Tibial nerve (tissue), 4 donors: ENCODE results near the gene ABI3BP. TPM values are rescaled to one million over a fixed set of nuclear protein-coding genes. Genes with fewer than 3 reads are reported as not detected.

ENCODE experiments used
- DNase-seq, 2 donors: peaks; one replicate each; pipeline ENCODE4 v3.0.0-alpha.2; 2019; ENCODE audit warnings: low spot score in 2 of 2
- H3K27ac ChIP-seq, 4 donors: fragments of 200-600 bp; sonication (generic) in 3 of 4; one replicate each; pipeline ENCODE4 v1.5.1; 2017 to 2019; ENCODE audit warnings: mild to moderate bottlenecking in 1 of 4
- H3K27me3 ChIP-seq, 2 donors: fragments of 200-600 bp; sonication (generic) in 1 of 2; one replicate each; pipeline versions ENCODE4 v1.5.1 to v1.6.0; 2017 to 2019
- H3K36me3 ChIP-seq, 3 donors: fragments of 200-600 bp; sonication (generic); one replicate each; pipeline ENCODE4 v1.5.1; 2018 to 2019
- H3K4me1 ChIP-seq, 4 donors: fragments of 200-600 bp; sonication (generic) in 3 of 4; one replicate each; pipeline ENCODE4 v1.5.1; 2017 to 2019
- H3K4me3 ChIP-seq, 4 donors: fragments of 200-600 bp; sonication (generic) in 3 of 4; one replicate each; pipeline ENCODE4 v1.5.1; 2017 to 2019; ENCODE audit warnings: mild to moderate bottlenecking in 1 of 4, moderate library complexity in 1 of 4
- H3K9me3 ChIP-seq, 4 donors: fragments of 200-600 bp; sonication (generic) in 3 of 4; one replicate each; pipeline ENCODE4 v1.5.1; 2017 to 2019
- CTCF ChIP-seq, 5 experiments: fragments of 200-600 bp in 3 of 5; fragments of 450-650 bp in 2 of 5; sonication (generic) in 3 of 5; IDR thresholded peaks; one replicate each; pipeline ENCODE4 v1.5.1; 2016 to 2019; ENCODE audit warnings: antibody characterized with exemption in 5 of 5, mild to moderate bottlenecking in 3 of 5, moderate library complexity in 2 of 5
- WGBS, 2 donors: methylation state at CpG; one replicate each; pipeline ENCODE4 v1.1.5; 2018; 5-methylcytosine and 5-hydroxymethylcytosine counted together
- small RNA-seq: library from RNA; depleted of rRNA; stranded (forward); fragments of <200 nt; gene quantifications from one replicate; pipeline ENCODE3, GENCODE V24; 2016
- total RNA-seq, 4 donors: library from RNA; depleted of rRNA; stranded (reverse); fragments of >200 nt; gene quantifications; one replicate each; pipeline ENCODE4 v1.1.0, GENCODE V29; 2016

ABI3BP gene
- total RNA-seq, 4 donors from 2014 or later, result 39.6 to 189 (median 139) TPM

- Histone ChIP-seq H3K4me1 (no peaks in the 10 kb centered on the region), H3K36me3 (no peaks in the 10 kb centered on the region), H3K9me3 (no peaks in the 10 kb centered on the region), H3K4me3 (no peak overlapping the region), H3K27me3 (peaks cover 0 to 2% of the 10 kb centered on the region in 2 donors), H3K27ac (no peak overlapping the region)
- no peak for DNase-seq
- no peak for TF ChIP-seq CTCF (IDR thresholded peaks at IDR 0.05)
- 74 to 78% methylated on average over 4 of the region's 4 CpGs for WGBS, 2 donors
Measured at GRCh38 chr3:100702082-100702979, 290.9 kb downstream of the ABI3BP start.

GRCh38 chr3:100700708-100701107 lies 292.5 kb downstream of the ABI3BP start:
- Histone ChIP-seq H3K4me1 (no peaks in the 10 kb centered on the region), H3K27me3 (peaks cover 0 to 5% of the 10 kb centered on the region in 2 donors), H3K9me3 (no peaks in the 10 kb centered on the region), H3K4me3 (no peak overlapping the region), H3K36me3 (no peaks in the 10 kb centered on the region), H3K27ac (no peak overlapping the region)
- WGBS, 2 donors, result 84 to 86% methylated on average over 5 of the region's 5 CpGs
- no peak for DNase-seq
- no peak for TF ChIP-seq CTCF (IDR thresholded peaks at IDR 0.05)

Small RNAs within 50 kb of the gene (small RNA-seq; reads per million reads assigned to genes)
- gene RNU6-865P, result not detected
